GM18526 (cell line): Measurements from ENCODE around the gene NCKAP5.

Experiments
- POLR2A ChIP-seq: IDR thresholded peaks from 3 replicates; pipeline ENCODE4 v1.6.1; 2011; ENCODE audit not compliant: insufficient read length; ENCODE audit errors: extremely low read depth

Gene NCKAP5

DNA sequence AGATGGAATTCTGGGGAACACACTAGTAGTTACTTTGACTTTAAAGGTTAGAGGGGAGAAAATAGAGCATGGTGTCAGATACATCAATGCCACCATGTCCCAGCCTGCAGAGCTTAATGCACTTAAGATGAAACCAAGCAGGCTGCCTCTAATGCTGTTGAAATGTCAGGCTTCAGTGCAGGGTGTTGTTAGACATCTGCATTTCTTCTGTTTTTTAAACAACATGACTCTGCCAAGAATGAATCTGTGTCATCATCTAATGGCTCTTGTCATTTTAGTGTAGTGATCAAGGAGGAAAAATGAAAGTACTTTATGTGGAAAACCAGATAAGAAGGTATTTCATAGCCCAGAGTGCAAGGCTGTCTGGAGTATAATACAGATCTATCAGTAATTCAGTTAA is 928.1 kb downstream of the NCKAP5 start:
- TF ChIP-seq POLR2A: no peak

DNA sequence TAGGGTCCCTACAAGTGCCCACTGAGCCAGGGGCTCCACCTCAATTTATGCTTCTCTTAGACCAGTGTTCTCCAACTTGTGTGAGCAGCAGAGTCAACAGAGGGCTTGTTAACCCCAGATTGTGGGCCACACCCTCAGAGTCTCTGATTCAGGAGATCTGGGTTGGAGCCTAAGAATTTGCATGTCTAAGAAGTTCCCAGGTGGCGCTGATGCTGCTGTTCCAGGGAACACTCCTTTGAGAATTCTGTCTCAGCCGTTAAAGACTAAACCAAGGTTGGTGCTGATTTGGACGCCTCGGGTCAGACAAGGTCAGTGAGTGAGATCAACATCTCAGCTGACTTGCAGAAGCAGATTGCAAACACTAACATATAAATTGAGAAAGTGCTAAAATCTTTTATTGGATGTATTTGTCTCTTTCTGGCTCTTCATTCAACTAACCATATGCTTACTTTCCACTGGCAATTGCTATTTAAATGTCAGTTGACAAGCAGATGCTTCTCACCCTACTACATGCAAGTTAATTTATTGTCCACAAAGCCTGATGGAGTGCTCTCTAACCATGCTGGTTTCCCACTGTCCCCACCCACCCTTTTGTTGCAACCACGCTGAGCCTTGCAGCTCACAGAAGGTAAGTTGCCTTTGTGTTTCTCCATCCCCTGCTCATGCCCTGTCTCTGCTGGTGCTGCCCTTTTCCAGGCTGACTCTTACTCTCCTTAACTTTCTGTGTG is 929.8 kb downstream of the NCKAP5 start:
- no peak for TF ChIP-seq POLR2A

DNA sequence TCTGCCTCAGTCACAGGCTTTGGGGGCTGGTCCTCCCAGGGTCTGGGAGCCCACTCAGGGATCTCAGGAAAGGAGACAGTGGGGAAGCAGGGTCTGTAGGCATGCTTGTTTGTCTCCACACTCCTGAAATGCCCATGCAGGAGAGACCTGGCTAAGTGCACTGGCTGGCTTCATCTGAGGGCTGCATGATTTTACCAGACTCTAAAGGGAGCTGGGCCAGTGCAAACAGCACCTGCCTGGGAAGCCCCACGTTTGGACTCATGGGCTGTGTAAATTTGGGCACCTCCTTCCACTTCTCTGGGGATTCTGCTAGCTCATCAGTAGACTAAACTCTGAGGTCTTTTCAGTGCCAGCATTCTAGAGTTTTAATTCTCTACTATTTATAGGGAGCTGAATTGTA is 931.9 kb downstream of the NCKAP5 start:
- TF ChIP-seq POLR2A: no peak

- TF ChIP-seq POLR2A: no peak
Observed at GRCh38 chr2:132633635-132634034, 934.6 kb downstream of the NCKAP5 start.

DNA sequence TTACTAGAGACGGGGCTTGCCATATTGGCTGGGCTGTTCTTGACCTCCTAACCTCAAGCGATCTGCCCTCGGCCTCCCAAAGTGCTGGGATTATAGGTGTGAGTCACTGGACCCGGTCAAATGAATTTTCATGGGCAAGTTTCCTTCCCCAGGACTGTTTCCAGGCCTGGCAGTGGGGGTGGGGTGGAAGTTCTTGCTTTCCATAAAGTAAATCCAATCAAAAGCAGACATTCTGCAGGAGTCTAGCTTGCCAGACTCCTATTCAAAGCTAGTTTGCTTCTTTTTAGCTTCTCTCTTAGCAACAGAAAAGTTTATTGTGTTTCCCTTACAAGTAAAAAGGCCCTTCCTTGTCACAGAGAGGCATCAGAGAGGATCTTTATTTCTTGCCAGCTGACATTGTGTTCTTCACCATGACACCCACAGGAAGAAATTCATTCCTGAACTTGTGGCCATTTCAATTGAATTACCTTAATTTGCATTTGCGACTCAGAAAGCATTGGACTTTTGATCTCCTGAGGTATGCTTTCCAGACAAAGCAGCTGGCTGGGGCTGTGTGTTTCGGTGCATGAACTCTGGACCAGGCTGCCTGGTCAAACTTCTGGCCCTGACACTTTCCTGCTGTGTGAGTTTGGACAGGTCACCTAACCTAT is 936.1 kb downstream of the NCKAP5 start:
- no peak for TF ChIP-seq POLR2A

DNA sequence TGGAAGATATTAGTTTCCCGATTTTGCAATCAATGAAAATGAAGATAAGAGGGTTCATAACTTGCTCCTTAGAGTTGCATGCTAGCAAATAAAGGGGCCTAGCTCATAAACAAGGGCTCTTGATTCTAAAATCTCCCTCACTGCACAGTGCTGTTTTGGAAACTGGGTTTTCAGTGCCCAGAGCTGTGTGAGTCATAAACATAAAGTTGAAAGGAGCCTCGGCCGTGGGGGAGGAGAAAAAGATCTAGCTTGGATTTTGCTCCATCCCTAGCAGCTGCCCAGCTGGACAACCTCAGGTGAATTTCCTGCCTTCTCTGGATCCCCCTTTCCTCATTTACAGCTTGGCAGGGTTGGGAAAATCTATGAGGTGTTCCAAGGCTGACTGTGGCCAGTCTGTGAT is 940.7 kb downstream of the NCKAP5 start:
- TF ChIP-seq POLR2A: no peak

GRCh38 chr2:132623096-132623839 is 945.0 kb downstream of the NCKAP5 start:
- no peak for TF ChIP-seq POLR2A
